HG02840 (cell line): ENCODE measurements around the gene RAI1.
A peak's percentile ranks its signal among the peaks of the same experiment; 100 is the strongest.

Experiments
- ATAC-seq: cut with Tn5 transposase; IDR thresholded peaks from one replicate; pipeline ENCODE4 v1.9.1; 2021; ENCODE audit warnings: mild to moderate bottlenecking, moderate library complexity, moderate number of reproducible peaks; ENCODE audit not compliant: unreplicated experiment, low FRiP score

RAI1 gene

DNA sequence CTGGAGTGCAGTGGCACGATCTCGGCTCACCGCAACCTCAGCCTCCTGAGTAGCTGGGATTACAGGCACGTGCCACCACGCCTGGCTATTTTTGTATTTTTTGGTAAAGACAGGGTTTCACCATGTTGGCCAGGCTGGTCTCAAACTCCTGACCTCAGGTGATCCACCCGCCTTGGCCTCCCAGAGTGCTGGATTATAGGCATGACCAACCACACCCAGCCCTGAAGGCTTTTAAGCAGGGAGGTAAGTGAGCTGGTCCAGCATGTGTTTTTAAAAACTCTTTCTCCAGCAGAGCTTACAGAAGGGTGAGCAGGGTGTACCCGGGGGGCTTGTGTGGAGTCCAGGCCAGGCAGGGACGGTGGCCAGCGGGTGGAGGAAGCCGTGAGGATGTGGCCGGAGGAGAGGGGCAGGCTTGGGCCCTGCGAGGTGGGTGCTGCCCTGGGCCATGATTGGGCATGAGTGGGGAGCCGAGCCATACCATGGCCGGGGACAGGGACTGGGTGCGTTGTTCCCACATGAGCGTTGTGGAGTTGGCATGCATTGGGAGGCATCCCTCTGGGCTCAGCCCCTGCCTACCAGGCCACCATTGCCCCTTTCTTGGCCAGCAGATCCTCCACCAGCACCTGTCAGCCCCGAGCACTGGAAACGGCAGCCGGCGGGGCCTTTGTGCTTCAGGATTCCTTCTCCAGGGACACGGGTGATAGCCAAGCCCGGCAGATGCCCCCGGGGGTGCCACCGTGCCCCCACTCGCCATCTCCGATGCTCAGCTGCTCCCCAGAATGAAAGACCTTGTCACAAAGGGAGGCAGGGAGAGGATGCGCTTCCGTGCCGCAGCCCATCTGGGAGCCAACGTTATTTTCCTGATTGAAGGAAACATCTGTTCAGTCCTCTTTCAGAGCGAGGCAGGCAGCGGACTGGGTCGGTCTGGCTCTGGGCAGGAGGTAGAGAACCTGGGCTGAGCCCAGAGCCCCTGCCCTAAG is 64.5 kb downstream of the RAI1 start:
- no peak for ATAC-seq

DNA sequence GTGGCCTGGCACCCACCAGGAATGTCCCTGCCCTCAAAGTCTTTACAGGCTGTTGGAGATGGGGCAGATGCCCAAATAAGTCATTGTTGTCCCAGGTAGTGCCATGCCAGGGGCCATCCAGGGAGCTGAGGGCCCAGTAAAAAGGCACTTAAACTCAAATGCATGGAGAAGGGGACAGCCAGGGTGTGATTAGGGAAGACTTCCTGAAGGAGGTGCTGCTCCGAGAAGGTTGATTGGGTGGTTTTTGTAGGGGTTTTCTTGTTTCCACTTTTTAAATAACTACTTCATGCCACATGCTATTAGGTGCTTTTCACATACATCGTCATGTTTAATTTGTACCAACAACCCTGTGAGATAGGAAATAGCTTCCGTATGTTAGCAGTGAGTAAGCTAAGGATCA is 66.9 kb downstream of the RAI1 start:
- ATAC-seq = no peak

DNA sequence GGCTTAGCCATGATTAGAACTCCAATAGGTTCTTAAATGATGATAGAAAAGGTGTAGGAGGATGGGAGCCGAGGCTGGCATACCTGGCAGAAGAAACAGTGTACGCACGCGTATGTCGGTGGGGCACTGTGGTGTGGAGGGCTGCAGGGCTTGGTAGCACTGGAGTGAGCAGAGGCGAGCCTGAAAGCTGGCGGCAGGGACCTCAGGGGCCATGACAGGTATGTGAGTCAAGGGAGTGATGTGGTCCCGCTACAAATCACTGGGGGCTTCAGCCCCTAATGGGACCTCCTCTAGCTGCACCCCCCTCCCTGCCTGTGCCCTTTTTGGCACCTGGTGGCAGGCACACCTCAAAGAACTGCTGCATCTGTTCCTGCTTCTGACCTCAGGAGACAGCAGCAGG is 67.3 kb downstream of the RAI1 start:
- ATAC-seq = no peak

DNA sequence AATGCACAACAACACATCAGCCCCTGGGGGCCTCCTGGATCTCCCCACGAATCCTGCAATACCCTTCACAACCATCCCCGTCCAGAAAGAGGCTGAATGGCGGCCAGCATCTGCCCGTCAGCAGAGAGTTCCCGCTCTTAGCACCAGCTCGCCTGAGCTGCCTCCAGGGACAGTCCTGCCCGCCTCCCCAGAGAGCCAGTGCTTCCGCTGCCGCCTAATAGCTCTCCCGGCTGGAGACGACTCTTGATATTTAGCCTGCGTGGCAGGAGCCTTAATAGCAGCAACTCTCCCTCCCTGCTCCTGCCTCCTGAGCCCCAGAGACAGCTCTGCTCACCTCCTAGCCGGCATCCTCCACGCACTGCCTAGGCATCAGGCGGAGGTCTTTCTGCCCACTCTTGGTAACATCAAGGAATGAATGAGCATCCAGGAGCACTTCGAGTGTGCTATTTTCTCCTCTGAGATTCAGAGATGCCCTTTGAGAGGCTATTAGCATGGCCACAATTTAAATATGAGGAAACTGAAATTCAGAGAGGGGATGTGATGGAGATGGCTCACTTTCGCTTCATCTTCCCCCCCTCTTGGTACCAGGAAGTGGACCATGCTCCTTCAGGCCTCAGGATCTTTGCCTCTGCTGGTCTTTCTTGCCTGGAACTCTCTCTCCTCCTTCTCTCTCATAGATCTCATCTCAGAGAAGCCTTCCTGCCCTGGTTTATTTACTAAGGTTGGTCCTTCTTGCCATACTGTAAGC is 67.9 kb downstream of the RAI1 start:
- no peak for ATAC-seq

DNA sequence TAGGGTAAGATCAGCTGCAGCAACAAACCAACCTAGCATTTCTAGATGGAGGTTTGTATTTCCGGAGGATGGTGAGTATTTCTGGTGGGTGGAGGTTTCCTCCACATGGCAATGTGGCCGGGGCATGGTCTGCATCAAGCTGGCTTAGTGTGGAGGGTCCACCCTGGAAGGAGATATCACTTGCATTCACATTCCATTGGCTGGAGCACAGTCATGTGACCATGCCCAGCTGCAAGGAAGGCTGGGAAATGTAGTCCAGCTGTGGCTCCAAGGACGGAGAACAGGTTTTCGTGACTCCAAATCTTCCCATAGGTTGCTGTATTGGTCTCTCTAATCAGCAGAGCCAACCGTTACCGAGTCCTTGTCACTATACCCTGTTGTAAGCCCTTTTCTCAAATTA is 68.7 kb downstream of the RAI1 start:
- no peak for ATAC-seq

DNA sequence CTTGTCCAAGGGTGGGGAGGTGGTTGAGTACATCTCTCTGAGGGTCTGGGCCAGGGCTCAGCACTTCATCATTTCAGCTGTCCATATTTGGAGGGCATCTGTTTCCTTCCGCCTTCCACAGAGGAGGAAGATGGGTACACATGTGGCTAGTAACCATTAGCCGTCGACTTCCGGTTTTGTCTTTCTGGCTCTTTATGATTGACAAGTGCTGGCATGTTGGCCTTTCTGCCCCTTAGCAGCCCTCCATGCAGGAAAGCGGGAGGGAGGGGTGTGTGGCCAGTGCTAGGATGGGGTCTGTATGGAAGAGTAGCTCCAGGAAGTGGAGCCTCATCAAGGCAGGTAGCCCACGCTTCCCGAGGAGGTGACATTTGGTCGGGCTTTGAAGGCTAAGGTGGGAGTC is 69.6 kb downstream of the RAI1 start:
- no peak for ATAC-seq

DNA sequence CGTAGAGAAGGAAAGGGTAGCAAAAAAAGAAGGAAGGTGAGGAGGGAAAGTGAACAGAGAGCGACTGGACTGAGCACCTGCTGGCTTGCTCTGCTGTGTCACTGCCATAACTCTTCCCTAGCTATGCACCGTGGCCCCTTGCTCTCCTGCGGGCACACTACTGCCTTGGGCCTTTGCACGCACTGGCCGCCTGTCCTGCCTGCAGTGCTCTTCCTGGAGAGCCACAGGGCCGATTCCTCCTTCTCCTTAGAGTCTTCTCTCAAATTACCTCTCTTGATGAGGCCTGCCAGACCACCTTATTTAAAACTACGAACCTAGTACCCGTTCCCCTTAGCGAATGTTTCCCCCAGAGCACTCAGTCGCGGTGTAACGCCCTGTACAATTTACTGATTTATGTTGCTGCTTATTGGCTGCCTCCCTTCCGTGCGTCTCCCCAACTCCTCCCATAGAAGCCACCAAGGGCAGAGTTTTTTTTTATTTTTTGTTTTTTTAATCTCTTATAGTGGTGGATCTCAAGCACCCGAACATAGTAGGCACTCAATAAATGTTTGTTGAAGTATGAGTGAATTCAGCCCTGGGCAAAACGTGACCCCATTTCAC is 70.3 kb downstream of the RAI1 start:
- no peak for ATAC-seq

DNA sequence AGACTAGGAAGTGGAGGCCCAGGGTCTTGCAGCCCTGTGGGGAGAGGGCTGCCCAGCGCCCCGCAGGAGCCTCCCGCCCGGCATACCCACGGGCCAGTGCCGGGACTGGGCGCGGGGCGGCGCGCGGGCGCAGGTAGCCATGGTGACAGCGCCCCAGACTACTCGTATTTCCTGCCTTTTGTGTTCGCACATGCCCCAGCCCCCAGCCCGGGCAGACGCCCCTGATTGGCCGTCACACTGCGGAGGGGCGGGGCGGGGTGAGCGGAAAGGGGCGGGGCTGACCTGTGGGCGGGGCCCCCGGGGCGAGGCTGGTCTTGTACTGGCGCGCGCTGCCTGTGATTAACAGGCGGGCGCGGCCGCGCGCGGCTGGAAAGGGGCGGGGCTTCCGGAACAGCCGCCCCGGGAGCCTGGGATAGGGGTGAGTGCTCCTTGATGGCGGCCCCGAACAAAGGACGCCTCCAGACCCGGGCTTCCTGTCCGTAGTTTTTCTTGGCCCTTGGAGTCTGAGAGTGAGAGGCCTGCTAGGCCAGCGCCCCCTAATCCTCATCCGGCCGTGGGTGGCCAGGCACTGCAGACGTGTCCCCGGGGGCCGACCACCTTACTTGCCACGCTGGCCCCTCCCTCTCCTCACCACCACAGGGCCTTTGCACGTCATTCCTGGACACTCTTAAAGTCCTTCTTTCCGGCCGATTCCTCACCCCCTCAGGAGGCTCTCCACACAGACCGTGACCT is 71.0 kb downstream of the RAI1 start:
- peak; percentile 75 for ATAC-seq

DNA sequence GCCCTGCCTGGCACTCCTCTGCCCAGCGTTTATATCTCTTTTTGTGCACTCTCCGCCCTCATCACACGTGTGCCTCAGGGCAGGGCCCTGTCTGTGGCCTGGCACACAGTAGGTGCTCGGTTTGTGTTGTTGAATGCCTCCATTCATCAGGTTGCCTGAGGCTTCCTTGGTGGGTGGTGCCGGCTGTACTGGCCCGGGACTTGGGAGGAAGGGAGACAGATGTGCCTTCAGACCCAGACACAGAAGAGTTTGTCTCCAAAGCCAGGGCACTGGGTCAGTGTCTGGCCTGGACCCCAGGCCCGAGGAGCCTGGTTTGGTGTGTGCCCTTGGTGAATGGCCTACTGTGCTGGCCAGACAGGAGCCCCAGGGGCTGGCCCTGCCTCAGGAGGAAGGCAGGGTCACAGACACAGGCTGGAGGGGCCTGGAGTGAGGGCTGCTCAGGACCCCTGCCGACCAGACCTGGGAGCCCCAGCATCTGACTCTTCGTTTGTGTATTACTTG is 71.6 kb downstream of the RAI1 start:
- no peak for ATAC-seq

DNA sequence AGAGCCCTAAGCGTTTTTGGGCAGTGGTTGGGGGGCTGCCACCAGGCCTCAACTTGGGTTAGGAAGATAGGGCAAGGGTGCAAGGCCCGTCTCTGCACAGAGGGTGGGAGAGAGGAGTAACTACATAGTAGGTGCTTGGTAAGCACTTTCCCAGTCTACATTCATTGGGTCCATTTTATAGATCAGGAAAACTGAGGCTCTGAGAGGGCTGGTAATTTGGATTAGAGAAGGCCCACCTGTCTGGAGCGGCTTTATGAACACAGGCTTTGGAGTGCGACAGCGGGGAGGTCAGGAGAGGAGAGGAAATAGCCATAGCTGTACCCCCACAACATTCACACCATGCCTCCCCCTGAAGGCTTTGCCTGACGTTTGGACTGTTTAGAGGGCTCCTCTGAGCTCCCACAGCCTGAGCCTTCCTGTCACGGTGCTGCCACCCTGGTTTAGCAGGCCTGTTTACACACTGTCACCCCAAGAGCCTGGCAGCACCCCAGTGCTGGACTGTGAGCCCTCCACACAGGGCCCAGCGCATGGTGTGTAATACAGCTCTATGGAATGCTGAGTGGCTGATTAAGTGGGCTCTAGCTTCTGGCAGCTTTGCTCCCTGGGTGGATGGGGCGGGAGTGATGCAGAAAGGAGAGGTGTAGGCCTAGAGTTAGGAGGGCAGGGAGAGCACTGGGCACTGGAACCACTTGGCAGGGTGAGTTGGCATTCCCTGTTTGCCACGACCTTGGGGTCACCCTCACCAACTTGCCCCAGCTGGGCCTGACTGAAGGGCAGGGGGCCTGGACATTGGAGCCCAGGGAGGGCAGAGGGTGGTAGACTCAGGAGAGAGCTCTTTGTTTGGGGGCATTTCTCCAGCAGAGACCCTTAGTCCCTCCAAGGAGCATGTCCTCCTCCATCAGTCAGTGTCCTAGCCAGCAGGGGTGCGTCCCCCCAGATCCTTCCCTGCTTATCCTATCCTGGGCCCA is 73.7 kb downstream of the RAI1 start:
- ATAC-seq = no peak

DNA sequence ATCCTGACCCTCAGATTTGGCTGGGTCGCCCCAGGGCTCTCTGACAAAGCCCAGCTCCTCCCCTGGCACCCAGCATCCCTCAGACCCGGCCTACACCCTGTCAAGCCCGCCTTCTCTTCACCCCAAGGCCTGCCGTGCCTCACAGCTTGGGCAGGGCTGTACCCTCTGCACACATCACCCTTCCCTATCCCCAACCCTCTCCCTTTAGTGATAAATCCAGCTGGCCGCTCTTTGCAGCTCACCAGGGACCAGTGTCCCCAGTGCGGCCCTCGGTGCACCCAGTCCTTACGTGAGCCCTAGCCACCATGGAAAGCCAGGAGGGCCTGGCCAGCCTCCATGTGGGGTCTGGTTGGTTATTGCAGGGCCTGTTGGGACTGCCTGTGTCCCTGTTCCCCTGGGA is 74.5 kb downstream of the RAI1 start:
- no peak for ATAC-seq

DNA sequence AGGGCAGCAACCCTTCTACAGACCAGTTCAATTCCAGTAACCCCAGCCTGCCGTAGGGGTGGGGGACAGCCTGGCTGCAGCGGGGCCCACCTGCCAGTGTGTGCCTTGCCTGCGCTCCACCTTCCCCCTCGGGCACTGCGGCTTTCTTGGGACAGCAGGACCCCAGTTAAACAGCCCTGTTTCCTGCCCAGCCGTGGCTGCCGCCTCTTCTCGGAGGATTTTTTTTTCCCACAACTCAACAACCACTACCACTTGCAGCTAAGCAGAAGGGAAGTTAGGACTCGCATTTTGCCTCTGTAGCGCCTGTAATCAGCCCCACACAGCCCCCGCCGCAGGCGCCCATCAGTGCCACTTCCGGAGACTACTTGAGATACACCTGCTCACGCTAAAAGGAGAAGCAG is 76.1 kb downstream of the RAI1 start:
- no peak for ATAC-seq

DNA sequence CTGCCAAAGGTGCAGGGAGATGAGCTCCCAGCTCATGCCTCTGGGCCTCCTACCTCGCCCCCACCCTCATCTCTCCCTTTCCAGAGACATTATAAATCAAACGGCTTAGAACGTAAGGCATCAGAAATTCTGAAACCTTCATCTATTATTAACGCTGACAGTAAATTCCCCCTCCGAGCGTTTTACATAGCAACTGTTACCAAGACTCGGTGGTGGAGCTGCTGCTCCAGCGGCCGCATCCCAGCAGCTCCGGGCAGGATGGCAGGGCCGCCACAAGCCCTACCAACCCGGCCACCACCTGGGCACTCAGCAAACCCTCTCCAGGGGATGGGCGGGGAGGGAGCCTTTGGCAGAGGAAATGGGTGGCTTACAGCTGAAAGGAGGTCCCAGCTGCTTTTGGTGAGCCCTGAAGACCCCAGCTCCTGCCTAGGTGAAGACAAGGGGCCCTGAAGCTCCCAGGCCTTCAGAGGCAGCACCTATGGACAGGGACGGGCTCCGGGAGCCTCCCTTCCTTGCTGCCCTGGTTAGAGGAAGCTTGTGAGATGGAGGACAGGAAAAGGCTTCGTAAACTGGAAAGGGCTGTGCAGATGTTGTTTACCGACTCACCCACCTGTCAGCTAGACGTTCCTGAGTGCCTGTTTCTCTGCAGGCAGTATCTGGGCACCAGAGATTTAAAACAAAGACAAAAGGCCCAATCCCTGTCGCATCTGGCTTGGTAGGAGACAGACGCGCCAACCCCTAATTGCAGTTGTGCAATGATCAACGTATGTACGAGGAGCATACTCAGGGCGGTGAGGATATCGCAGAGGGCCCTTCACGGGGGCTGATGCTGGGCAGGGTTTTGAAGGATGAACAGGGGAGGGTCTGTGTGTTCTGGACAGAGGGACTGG is 76.9 kb downstream of the RAI1 start:
- ATAC-seq = no peak

DNA sequence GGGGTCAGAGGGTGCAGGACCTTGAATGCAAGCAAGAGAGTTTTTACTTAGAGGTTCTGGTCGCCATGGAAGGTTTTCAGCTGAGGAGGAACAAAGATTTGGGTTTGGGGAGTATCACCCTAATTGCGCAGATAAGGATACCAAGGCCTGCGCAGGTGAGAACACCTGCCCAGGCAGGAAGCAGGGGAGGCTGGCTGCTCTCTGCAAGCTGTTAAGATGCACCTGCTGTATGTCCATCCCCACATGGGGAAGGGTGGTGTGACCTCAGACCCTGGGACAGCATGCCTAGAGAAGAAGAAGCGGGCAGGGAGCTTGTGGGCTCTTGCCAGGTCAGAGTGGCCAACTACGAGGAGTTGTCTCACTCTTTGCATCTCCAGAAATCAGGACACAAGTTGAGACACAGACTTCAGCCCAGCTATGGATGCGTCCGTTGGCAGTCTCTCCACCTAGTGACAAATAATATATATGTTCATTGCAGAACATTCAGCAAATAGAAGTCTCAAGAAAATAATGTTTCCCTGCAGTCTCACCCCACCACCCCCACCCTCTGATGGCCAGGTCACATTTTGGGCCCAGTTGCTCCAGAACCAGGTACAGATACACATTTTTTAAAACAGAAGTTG is 77.8 kb downstream of the RAI1 start:
- ATAC-seq = no peak

DNA sequence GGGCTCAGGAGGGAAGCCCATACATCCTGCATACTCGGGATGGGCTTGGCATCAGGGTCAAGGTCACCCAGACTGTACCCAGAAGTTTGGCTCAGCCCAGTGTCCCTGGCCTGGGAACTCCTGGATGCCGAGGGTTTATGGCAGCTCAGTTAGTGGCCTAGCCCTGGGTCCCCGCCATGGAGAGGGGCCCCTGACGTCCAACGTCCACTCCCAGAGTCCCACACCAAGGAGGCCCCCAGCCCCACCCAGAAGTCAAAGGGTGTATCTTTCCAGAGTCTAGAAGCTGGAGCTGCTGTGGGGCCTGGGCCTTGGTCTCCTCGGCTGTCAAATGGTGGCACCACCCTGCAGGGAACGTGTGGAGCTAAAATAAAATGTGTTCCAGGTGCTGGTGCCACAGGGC is 79.1 kb downstream of the RAI1 start:
- ATAC-seq = no peak

DNA sequence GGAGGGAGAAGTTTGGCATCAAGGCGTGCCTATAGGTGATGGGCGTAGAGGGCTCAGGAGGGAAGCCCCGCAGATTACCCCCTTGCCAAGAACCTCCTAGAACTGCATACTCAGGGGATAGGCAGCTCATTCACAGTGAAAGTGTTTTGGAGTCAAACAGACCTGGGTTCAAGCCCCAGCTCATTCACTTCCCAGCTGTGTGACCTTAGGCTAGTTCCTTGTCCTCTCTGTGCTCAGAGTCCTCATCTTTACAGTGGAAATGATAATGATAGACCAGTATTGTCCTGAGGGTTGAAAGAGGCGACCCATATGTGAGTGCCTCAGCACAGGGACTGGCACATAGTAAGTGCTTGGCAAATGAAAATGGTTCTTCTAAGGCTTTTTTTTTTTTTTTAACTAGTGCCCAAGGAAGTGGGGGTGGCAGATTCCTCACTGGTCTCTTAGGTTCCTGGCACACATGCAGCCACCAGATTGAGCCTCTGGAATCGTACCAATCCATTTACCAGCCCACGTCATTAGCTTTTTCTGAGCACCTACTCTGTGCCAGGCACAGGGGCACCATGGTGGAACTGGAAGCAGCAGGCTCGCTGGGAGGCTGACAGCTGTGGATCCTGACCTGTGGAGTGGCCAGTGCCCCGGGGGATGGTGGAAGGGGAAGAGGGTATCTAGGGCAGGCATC is 79.8 kb downstream of the RAI1 start:
- no peak for ATAC-seq
